ENCODE results near the gene HCFC1.

HCFC1 gene

GRCh38 chrX:153933748-153934147, 37.9 kb downstream of the HCFC1 start:
- ChIA-PET POLR2A (interaction anchor here (0.9 to 1.5 kb wide), 2 partner anchors 13 to 139 kb away, joined by 3 to 5 read pairs; partner anchors contain the start of genes IDH3G and SSR4), CTCF (interaction anchor here (1.0 to 2.1 kb wide), 3 partner anchors 11 to 13 kb away, joined by 3 to 9 read pairs (median 5); partner anchors contain the start of gene RENBP)
- TF ChIP-seq ELF4 (IDR thresholded peaks at IDR 0.05) (no peak), TARDBP (IDR thresholded peaks at IDR 0.05) (no peak), CTBP1 (IDR thresholded peaks at IDR 0.05; ENCODE audit: borderline replicate concordance) (no peak), LEF1 (IDR thresholded peaks at IDR 0.05; ENCODE audit: borderline replicate concordance) (no peak), NFRKB (IDR thresholded peaks at IDR 0.05) (no peak), HDGF (IDR thresholded peaks at IDR 0.05; ENCODE audit: borderline replicate concordance) (no peak), L3MBTL2 (conservative IDR thresholded peaks at IDR 0.05) (no peak), PKNOX1 (IDR thresholded peaks at IDR 0.05) (no peak), FOXA1 (IDR thresholded peaks at IDR 0.05) (no peak), BHLHE40 (IDR thresholded peaks at IDR 0.05; ENCODE audit: borderline replicate concordance) (no peak), ARNT (IDR thresholded peaks at IDR 0.05) (no peak), FOXM1 (IDR thresholded peaks at IDR 0.05; ENCODE audit: borderline replicate concordance) (no peak), ZNF384 (IDR thresholded peaks at IDR 0.05) (no peak), SUZ12 (IDR thresholded peaks at IDR 0.05) (no peak), SP1 (IDR thresholded peaks at IDR 0.05) (no peak), FOXK2 (IDR thresholded peaks at IDR 0.05) (no peak)

DNA sequence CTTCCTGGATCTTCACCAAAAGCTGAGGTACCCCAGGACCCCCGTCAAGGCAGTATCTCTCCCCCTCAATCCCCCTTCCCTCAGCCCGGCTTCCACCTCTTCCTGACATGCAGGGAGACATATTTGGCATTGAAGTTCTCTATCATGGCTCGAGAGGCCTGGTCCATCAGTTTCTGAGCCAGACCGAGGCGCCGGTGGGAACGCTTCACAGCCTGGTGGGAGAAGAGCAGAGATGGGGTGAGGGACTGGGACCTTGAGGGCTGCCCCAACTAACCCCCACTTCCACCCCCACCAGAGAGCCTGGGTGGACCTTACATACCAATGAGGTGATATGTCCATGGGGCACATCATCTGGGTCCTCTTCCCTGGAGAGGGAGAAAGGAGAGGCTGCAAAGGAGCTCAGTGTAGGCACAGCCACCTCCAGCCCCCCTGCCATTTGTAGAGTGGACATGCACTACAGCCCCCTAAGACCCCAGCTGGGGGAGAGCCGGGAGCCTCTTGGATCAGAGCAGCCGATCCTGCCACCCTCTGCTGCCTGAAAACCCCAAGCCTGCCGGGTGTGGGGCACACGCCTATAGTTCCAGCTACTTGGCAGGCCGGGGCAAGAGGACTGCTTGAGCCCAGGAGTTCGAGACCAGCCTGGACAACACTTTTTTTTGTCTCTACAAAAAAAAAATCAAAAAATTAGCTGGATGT, 39.2 kb downstream of the HCFC1 start:
- TF ChIP-seq LEF1 (IDR thresholded peaks at IDR 0.05; ENCODE audit: borderline replicate concordance) (no peak), BHLHE40 (IDR thresholded peaks at IDR 0.05; ENCODE audit: borderline replicate concordance) (no peak), NFRKB (IDR thresholded peaks at IDR 0.05) (no peak), FOXM1 (IDR thresholded peaks at IDR 0.05; ENCODE audit: borderline replicate concordance) (no peak)
- no peak for DNase-seq (ENCODE audit: extremely low spot score)
- ChIA-PET POLR2A (interaction anchor here (4.0 kb wide), 1 partner anchor 38 kb away, joined by 13 read pairs; the partner anchor contains the start of gene HCFC1), CTCF (interaction anchor here (2.1 kb wide), 1 partner anchor 14 kb away, joined by 9 read pairs; no protein-coding TSS in a partner anchor)

More at GRCh38 chrX:153933748-153934147, 37.9 kb downstream of the HCFC1 start:
- DNase-seq (ENCODE audit: extremely low spot score) = no peak

DNA sequence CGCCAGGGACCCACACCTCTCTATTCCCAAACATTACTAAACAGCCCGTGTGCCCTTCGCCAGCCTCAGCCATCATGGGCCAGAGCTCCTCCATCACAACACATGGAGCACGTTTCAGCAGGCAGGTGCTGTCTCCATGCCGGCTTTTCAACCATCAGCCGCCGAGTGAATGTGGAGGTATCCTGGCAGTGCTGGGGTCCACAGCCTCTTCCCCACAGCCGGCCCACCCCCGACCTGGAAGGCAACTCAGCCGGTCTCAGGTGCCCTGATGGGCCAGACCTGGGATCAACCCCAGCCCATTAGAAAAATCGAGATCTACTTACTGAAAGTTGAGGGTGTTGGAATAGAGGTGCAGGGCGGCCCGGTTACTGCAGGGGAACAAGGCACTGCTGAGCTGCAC, 39.9 kb downstream of the HCFC1 start:
- CTCF ChIA-PET = no interaction called here
- TF ChIP-seq ARNT (IDR thresholded peaks at IDR 0.05) (no peak), BHLHE40 (IDR thresholded peaks at IDR 0.05; ENCODE audit: borderline replicate concordance) (no peak), TARDBP (IDR thresholded peaks at IDR 0.05) (no peak), ZNF384 (IDR thresholded peaks at IDR 0.05) (no peak), SUZ12 (IDR thresholded peaks at IDR 0.05) (no peak)
- POLR2A ChIA-PET = interaction anchor here (0.8 to 4.0 kb wide), 2 partner anchors 39 to 41 kb away, joined by 3 to 13 read pairs; partner anchors contain the start of genes HCFC1 and TMEM187
- no peak for DNase-seq (ENCODE audit: extremely low spot score)

GRCh38 chrX:153931151-153931550, 40.5 kb downstream of the HCFC1 start:
- POLR2A ChIA-PET = interaction anchor here (0.8 to 7.1 kb wide), 3 partner anchors 16 to 41 kb away, joined by 3 to 65 read pairs (median 13); partner anchors contain the start of genes HCFC1, RENBP and TMEM187
- CTCF ChIA-PET = no interaction called here
- TF ChIP-seq PKNOX1 (IDR thresholded peaks at IDR 0.05) (no peak), FOXA1 (IDR thresholded peaks at IDR 0.05) (no peak), LEF1 (IDR thresholded peaks at IDR 0.05; ENCODE audit: borderline replicate concordance) (no peak), L3MBTL2 (conservative IDR thresholded peaks at IDR 0.05) (no peak), ARNT (IDR thresholded peaks at IDR 0.05) (no peak), SUZ12 (IDR thresholded peaks at IDR 0.05) (no peak)
- no peak for DNase-seq (ENCODE audit: extremely low spot score)

GRCh38 chrX:153930011-153930910, 41.4 kb downstream of the HCFC1 start:
- no peak for DNase-seq (ENCODE audit: extremely low spot score)
- ChIA-PET CTCF (interaction anchor here (9.2 kb wide), 1 partner anchor 16 kb away, joined by 100 read pairs; the partner anchor contains the start of gene RENBP), POLR2A (interaction anchor here (0.8 to 7.1 kb wide), 4 partner anchors 10 to 136 kb away, joined by 3 to 65 read pairs (median 12); partner anchors contain the start of genes HCFC1, IDH3G, RENBP and SSR4)
- no peak for TF ChIP-seq FOXK2 (IDR thresholded peaks at IDR 0.05)
- no peak for TF ChIP-seq SUZ12 (IDR thresholded peaks at IDR 0.05)
- TF ChIP-seq ARNT (IDR thresholded peaks at IDR 0.05) = no peak
- no peak for TF ChIP-seq PKNOX1 (IDR thresholded peaks at IDR 0.05)
- TF ChIP-seq L3MBTL2 (conservative IDR thresholded peaks at IDR 0.05) = no peak
- TF ChIP-seq CTBP1 (IDR thresholded peaks at IDR 0.05; ENCODE audit: borderline replicate concordance) = no peak
- TF ChIP-seq SP1 (IDR thresholded peaks at IDR 0.05) = no peak

DNA sequence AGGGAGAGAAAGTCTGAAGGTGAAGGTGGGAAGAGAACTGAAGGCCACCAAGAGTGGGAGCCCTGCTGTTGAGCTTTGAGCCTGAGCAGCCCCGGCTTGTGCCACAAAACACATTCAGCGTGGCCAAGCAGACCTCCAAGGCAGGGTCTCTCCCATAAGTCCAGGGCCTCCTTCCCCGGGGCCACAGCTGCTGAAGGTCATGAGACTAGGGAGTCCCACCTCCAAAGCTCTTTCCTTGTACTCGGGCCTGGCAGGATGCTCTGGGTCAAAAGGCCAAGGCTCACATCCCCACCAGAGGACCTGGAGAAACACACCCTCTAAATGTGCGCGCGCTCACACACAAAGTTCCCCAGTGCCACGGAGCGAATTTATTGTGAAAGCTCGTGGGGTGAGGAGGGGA, 42.0 kb downstream of the HCFC1 start:
- ChIA-PET CTCF (interaction anchor here (9.2 kb wide), 1 partner anchor 16 kb away, joined by 100 read pairs; the partner anchor contains the start of gene RENBP), POLR2A (interaction anchor here (0.8 to 7.1 kb wide), 4 partner anchors 10 to 135 kb away, joined by 3 to 65 read pairs (median 12); partner anchors contain the start of genes HCFC1, IDH3G, RENBP and SSR4)
- DNase-seq (ENCODE audit: extremely low spot score) = no peak
- TF ChIP-seq FOXK2 (IDR thresholded peaks at IDR 0.05) = no peak
- no peak for TF ChIP-seq FOXM1 (IDR thresholded peaks at IDR 0.05; ENCODE audit: borderline replicate concordance)
- TF ChIP-seq CTBP1 (IDR thresholded peaks at IDR 0.05; ENCODE audit: borderline replicate concordance) = no peak
- TF ChIP-seq HDGF (IDR thresholded peaks at IDR 0.05; ENCODE audit: borderline replicate concordance) = no peak
- no peak for TF ChIP-seq PKNOX1 (IDR thresholded peaks at IDR 0.05)
- TF ChIP-seq TARDBP (IDR thresholded peaks at IDR 0.05) = no peak
- no peak for TF ChIP-seq SP1 (IDR thresholded peaks at IDR 0.05)
- no peak for TF ChIP-seq LEF1 (IDR thresholded peaks at IDR 0.05; ENCODE audit: borderline replicate concordance)
- no peak for TF ChIP-seq BHLHE40 (IDR thresholded peaks at IDR 0.05; ENCODE audit: borderline replicate concordance)
- no peak for TF ChIP-seq NFRKB (IDR thresholded peaks at IDR 0.05)
- TF ChIP-seq FOXA1 (IDR thresholded peaks at IDR 0.05) = no peak
- no peak for TF ChIP-seq L3MBTL2 (conservative IDR thresholded peaks at IDR 0.05)
- no peak for TF ChIP-seq ZNF384 (IDR thresholded peaks at IDR 0.05)
- no peak for TF ChIP-seq SUZ12 (IDR thresholded peaks at IDR 0.05)
- TF ChIP-seq ELF4 (IDR thresholded peaks at IDR 0.05) = no peak
- no peak for TF ChIP-seq ARNT (IDR thresholded peaks at IDR 0.05)
